GM19438 (cell line): ENCODE measurements around the gene SAYSD1.

ENCODE experiments used
- ATAC-seq: cut with Tn5 transposase; IDR thresholded peaks from one replicate; pipeline ENCODE4 v1.9.1; 2021; ENCODE audit warnings: low read depth; ENCODE audit not compliant: unreplicated experiment

SAYSD1 gene

DNA sequence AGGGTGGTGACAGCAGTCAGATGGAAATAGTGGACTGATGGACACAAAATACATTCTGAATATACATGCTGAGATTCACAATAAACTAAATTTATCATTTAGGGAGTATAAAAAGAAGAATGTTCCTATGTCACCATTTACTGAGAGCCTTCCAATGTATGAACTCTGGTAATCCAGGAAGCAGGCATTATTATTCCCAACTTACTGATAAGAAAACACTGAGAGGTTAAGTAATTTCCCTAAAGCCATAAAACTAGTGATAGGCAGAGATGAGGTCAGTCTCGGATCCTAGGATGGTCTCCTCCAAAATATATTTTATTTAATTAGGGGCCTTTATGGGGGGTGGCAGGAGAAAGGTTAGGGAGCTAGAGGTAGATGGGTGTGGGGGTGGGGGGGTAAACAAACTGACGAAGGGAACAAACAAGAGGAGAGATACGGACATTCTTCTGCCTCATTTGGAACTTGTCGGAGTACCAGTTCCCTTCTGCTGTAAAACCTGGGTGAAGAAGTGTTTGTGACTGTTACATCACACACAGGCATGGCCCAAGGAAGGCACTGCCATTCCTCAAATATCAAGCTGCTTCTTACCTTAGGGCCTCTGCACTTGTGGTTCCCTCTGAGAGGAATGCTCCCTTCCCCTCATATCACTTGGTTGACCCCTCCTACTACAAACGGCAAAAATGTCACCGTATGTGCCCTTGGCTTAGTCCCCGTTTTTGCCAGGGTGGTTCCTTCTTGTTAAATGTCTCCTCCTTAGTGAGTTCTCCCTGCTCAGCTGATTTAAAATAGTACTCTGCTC is 6.7 kb downstream of the SAYSD1 start:
- ATAC-seq: no peak

DNA sequence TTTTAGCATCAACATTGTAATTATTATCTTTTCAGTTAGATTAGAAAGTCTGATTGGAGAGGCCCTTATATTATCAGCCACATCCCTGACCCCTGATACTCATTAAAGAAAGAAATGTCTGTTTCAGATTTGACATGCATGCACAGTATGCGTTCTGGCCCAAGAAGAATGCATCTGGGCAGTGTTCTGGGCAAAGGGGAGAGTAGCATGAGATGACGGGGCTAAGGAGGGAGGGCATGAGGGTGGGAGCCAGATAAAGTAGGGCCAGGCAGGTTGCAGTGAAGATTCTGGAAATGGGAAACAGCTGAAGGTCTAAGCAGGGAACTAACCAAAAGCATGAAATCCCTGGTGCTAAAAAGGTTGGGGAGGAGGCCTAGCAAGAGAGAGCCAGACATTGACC is 7.3 kb downstream of the SAYSD1 start:
- no peak for ATAC-seq

DNA sequence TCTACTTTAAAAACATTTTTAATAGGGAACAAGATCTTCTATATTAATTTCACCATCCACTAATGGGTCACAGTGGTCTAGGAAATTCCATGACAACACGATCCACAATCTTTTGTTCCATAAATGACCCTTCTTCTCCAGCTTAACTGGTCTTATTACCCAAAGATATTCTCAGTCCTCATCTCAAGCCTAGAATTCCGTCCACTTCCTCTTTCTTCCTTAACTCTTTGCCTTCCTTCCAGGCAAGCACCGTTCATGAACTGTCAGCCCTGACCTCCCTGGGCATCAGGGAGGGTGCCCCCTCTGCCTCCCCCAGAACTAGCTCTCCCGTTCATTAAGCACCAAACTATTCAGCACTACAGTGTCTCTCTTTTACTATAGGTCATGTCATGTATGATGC is 8.0 kb downstream of the SAYSD1 start:
- ATAC-seq: no peak

DNA sequence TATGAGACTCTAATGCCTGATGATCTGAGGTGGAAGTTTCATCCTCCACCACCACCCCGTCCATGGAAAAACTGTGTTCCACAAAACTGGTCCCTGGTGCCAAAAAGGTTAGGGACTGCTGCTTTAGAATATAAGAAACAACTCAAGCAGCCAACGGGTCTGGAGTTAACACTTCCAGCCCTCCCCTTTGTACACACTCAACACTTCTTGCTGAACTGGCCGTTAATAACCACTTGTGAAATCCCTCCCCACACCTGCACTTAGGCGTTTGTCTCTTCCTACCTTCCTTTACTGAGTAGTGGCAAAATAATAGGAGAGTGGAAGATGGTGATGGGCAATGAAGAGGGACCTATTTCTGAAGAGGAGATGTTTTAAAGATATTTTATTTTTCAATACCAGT is 10.5 kb downstream of the SAYSD1 start:
- no peak for ATAC-seq

DNA sequence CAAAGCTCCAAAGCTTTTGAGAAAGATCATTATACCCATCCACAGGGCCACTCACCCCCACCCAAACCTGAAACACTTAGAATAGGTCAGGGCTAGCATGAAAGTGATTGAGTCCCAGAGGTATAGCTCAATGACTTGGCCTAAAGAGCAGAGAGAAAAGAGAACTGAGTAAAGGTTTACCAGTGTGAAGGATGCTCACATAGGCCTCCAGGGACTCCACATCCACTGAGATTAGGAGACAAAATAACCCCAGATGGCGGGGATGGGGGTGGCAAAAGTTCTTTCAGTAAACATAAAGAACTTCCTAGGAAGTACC is 12.2 kb downstream of the SAYSD1 start:
- ATAC-seq: no peak

DNA sequence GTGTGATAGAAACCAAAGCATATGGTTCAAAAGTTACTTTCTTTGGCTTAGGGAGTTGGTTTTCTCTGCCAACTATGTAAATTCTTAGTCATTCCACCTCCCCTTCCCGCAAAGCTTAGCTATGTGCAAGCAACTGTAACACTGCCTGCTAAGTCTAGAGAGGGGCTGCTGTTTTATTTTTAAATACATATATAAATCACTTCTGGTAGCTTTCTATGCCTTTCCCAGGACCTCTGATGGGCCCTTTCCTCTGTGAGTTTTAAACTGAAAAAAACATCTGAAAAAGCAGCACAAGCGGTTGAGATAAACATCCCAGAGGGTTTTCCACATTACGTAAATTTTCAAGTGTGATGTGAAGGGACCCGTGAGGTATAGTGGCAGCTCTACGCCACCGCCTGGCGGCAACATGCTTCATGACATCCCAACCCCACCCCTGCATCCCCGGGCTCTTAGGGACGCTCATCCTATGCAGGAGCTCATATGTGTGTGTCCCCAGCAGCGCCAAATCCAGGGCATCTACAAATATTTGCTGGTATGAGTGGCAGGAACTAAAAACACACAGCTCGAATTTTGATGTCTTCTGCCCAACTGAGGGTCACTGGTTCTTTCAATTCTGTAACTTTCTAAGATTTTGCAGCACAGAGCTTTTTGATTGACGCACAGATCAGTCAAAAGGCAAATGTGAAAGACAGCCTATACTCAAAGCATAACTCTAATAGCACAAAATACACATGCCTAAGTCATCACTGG is 12.7 kb downstream of the SAYSD1 start:
- ATAC-seq: peak; percentile 66

DNA sequence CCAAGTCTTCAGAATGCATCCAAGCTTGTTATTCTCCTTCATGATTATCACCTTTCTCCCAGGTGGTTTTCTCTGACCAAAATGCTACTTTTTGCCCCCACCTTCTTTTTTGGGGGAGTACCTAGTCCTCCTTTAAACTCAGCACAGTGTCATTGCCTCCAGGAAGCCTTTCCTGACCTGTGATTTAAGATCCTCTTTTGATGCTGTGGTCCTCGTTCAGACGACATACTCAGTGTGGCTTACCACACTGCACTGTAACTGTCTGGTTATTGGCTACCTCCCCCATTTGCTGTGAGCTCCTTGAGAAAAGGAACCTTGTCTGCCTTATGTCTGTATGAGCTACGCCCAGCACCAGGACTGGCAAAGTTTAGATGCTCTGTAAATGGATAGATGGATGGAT is 14.6 kb downstream of the SAYSD1 start:
- ATAC-seq: no peak

DNA sequence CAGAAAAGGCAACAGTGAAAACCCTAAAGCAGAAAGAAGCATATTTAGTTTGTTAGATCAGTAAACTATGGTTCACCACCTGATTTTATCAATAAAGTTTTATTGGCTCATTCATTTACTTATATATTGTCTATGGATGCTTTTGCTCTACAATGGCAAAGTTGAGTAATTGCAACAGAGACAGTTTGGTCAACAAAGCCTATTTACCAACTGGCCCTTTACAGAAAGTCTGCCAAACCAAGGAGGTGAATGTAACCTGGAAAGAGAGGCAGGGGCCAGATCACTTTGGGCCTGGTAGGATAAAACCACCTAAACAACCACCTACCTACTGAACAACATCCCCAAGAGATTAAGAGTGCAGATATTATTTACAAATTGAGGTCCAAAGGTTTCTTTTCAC is 19.4 kb downstream of the SAYSD1 start:
- no peak for ATAC-seq

DNA sequence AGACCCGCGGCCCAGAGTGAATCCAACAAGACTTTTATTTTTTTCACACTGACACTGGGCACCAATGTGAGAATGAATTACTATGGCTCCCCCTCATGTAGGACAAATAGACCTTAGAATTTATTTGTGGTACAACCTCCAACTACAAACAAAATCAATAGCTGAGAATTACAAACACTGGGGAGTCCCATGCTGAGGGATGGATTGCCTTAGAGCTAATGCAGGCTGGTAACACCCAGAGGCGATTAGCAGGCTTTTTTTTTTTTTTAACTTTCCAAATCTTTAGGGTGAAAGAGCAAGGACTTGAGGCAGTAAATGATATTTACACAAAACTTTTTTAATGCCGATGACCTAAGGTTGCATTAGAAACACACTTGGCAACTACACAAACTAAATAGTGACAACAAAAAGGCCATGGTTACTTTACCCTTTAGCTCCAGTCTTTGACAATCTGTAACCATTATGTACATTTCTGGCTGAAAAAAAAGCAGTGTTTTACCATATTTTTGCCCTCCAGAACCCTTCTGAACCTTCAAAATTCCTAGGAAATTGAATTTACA is 21.8 kb downstream of the SAYSD1 start:
- ATAC-seq: no peak

DNA sequence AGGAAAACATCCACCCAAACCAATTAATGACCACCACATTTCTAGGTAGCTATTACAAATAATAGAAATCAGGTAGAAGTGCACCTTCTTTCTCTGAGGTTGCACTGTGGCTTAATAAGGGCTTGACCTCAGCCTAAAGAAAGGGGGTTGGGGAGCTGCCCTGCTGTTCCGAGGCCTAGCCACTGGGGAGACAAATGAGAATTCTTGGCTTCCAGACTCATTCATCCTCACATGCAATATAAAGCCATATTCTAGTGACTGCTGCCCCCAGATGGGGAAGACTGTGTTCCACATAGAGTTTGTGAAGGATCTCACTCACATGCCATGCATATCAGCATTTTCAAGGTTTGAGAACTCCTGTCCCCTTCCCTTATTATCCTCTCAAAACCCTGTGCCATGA is 22.9 kb downstream of the SAYSD1 start:
- no peak for ATAC-seq

DNA sequence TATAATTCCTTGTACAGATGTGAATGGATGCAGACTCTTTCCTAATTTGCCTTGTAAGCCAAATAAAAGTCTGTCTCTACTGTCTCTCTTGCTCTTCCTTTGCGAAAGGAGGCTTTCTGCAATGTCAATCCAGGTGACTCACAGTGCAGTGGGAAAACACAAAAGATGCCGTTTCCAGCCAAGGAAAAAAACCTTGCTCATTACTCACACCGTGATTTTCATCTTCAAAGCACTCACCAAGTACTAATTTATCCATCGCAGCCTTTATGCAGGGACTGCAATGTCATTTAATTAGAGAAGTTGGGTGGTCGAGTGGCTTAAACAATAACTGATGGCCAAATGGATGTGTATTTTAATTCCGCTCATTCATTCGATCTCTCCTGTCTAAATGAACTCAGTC is 23.8 kb downstream of the SAYSD1 start:
- ATAC-seq: no peak

DNA sequence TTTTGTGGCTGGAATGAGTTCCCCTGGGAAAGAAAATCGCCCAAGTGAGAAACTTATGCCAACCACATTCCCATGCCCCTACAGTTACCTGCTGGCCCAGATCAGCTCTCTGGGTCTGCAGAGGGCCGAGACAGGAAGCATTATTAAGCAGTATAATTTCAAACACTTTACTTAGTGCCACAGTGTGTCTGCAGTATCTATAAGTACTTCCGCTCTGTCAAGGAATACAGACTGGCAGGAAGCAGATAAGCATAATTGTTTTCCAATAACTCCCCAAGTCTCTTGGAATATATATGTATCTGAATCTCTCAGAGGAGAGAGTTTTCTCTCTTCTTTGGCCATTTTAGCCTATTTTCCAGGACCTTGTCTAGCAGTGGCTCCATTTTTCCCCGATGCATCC is 24.9 kb downstream of the SAYSD1 start:
- ATAC-seq: no peak

DNA sequence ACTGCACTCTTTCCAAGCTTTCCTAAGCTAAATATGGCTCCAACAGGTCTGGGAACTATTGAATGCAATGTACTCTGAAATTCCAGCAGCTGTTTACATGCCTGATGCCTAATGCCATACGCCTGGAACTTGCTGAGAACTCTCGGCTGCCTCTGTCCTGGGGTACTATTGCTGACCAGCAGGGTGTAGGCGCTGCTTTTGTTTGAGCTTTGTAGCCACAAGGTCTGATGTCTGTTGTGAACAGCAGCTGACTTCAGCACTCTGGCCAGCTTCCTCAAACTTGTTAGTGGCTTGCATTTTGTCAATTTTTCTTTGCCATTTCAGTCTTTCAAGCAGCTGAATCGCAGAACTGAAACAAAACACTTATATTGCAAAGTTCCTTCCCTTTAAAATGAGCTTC is 26.7 kb downstream of the SAYSD1 start:
- no peak for ATAC-seq

DNA sequence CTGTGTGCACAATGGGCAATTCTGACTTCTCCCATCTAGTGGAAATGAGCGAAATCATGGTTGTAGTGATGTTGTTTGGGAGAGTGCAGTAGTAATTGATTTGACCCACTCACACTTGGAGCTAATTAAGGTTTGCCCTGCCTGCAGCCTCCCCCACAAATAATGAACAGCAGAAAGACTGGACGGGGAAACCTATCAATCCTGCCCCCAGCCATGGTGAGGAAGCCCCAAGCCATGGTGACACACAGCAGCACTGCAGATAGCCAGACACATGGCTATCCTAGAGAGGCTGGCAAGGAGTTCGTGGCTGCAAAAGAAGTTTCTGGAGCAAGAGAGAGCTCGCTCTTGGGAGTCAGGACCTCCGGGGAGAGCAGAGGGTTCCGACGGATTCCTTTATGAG is 27.8 kb downstream of the SAYSD1 start:
- no peak for ATAC-seq

DNA sequence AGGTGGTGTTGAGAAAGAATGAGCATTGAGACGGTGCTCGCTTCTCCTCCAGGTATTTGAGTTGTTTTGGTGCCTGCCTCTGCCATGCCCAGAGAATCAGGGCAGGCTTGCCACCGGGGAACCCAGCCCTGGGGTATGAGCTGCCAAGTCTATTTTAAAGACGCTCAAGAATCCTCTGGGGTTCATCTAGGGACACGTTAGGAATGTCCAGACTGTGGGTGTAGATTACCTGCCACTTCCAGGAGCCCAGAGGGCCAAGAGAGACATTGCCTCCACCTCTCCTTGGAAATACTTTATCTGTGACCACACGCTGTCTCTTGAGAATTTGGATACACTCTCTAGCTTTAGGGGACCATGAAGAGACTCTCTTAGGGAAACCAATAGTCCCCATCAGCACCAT is 28.3 kb downstream of the SAYSD1 start:
- no peak for ATAC-seq

DNA sequence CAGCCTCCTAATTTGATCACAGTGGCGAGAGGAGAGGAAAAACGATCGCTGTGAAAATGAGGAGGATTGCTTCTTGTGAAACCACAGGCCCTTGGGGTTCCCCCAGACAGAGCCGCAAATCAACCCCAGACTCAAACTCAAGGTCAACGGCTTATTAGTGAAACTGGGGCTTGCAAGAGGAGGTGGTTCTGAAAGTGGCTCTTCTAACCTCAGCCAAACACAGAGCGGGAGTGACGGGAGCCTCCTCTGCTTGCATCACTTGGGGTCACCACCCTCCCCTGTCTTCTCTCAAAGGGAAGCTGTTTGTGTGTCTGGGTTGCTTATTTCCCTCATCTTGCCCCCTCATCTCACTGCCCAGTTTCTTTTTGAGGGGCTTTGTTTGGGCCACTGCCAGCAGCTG is 28.7 kb downstream of the SAYSD1 start:
- peak; percentile 82 for ATAC-seq

DNA sequence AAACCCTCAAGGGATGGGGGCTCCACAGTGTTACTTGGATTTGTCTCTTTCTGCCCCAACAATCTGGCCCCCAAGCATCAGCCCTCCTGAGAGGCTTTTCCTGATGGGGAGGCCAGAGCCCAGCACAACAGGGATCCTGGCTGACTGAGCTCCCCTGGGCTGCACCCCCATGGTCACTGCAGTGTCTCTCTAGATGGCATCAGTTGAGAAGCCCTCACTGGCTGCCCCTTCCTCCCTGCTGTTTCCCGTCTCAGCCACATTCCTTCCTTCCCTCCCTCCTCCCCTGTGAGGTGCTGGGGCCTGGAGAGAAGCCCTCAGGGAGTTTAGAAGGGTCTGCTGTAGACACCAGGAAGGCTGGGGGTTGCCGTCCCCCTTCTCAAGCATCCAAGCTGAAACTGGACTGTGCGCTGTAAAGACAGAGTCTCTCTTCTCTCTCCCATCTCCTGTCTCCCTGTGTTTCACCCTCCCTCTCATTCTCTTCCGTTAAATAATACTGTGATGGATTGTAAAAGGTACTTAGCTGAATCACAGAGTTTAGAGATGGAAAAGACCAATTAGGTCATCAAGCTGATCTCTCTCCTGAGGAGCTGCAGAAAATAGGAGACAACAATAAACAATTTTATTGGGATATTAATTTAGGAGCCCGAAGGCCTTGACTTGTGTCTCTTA is 29.7 kb downstream of the SAYSD1 start:
- no peak for ATAC-seq

DNA sequence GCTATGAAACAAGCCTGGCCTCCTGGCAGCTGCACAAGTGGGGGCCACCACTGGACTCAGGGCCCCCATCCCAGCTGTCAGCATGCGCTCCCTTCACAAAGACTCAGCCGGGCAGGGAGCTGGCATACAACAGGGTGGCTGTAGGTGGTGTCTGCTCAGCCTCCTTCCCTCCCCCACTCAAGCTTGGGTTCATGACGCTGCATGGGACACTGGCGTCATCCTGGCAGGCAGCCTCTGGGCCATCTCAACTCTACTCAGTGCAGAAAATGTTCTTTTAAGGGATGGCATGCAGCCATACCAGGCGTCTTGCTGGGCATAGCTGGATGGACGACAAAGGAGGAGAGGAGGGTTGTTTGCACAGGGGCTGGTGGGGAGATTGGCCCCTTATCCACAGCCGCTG is 30.5 kb downstream of the SAYSD1 start:
- no peak for ATAC-seq

DNA sequence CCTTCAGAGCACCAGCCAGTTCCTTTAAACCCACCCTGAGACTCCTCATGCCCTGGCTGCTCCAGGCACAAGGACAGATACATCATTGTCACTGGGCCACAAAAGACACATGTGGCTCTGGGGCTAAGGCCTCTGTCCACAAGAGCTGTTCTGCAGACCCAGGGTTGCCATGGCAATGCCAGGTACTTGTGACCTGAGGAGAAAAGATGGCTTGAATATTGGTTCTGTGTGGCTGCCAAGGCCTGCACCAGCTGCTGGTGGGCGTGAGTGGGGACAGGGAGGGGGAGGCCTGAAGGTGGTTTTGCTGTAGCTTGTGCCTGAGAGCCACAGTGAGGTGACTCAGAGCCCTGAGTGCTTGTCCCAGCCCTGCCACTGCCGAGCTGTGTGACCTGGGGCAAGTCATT is 31.8 kb downstream of the SAYSD1 start:
- ATAC-seq: no peak

DNA sequence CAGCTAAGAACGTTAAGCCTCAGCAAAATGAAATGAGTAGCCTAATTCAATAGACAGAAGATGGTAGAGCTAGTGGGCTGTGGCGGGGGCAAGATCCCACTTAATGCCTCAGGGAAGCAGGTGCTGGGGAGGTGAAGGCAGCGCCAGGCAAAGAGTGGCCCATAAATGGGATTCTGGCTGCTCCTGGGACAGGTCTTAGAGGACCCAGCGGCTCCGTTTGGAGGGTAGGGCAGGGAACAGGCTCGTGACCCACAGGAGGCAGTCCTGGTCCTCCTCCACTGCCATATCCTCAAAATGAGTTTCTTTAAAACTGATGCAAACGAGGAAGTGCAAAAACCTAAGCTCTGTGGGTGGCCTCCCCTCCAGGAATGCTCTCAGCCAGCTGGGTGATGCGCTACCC is 32.7 kb downstream of the SAYSD1 start:
- no peak for ATAC-seq

DNA sequence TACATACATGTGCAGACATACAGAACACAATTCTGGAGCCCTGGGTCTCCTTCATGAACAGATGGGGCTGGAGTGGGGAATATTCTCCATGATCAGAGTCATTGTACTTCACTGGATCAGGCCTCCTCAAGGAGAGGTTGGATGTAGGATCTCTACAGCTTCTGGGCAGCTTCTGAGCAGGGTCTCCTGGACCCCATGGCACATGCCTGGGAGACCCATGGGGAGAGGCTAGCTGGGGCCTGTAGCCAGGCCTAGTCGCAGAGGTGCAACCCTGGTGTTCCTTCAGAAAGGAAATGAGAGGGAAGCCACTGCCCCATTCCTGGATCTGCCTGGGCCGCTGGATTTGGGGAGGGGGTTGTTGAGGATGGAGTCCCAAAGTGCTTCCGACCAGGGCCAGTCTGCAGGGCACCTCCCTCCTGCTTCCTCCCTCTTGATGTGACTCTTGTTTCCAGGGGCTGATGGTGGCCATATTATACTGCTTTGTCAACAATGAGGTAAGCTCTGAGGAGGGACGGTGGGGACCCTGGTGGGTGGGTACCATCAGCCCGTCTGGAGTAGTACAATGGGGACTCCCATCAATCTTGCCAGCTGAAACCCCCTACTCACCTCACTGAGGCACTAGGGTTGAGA is 34.6 kb downstream of the SAYSD1 start:
- no peak for ATAC-seq
